ENCODE results near the gene CRIP1.

CRIP1 gene

GRCh38 chr14:105485739-105486162 is 935 bp upstream of the CRIP1 start:
- peak; percentile 37 for TF ChIP-seq CTCF (IDR thresholded peaks at IDR 0.05; ENCODE audit: insufficient read depth, missing control alignments)
- no peak for DNase-seq (ENCODE audit: insufficient read length, low spot score)
- FAIRE-seq: no peak

DNA sequence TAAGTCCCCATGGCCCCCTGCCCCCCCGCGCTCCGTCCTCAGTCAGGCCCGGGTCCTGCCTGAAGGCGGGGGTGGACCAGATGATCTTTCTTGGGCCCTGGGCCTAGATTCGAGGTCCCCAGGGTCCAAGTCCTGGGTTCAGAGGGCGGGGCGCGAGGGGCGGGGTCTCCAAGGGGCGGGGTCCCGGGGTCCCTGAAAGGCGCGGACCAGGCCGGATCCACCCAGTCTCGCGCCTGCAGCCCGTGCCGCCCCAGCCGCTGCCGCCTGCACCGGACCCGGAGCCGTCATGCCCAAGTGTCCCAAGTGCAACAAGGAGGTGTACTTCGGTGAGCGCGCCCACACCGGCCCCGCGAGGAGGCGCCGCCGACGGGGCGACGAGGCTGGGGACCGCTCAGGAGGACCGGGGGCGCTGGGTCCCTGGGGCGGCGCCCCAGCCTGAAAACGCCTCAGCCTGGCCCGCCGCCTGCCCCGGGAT is 325 bp downstream of the CRIP1 start:
- no peak for DNase-seq (ENCODE audit: insufficient read length, low spot score)
- no peak for TF ChIP-seq CTCF (IDR thresholded peaks at IDR 0.05; ENCODE audit: insufficient read depth, missing control alignments)

GRCh38 chr14:105487449-105487985 is 831 bp downstream of the CRIP1 start:
- FAIRE-seq (no peak), DNase-seq (ENCODE audit: insufficient read length, low spot score) (no peak)
- no peak for TF ChIP-seq CTCF (IDR thresholded peaks at IDR 0.05; ENCODE audit: insufficient read depth, missing control alignments)

More for the DNA sequence above, 325 bp downstream of the CRIP1 start:
- no peak for FAIRE-seq

DNA sequence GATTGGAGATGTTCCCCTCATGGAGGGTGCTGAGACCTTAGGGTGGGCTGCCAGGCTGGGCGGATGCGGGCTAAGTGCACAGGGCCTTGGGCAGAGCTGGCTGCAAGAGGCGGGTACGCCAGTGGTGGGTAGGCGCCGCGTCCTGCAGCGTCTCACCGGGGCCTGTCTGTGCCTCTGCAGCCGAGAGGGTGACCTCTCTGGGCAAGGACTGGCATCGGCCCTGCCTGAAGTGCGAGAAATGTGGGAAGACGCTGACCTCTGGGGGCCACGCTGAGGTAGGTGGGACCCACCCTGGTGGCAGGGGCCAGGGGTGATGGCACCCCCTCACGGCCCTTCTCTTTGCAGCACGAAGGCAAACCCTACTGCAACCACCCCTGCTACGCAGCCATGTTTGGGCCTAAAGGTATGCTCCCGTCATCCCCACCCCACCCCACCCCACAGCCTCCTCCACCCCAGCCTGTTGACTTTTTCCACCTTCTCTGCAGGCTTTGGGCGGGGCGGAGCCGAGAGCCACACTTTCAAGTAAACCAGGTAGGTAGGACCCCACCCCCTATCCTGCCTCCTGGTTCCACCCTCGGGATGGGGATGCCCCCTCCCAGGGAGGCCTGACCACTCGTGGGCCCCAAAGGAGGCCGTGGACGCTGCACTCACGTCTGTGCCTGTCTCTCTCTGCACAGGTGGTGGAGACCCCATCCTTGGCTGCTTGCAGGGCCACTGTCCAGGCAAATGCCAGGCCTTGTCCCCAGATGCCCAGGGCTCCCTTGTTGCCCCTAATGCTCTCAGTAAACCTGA is 1.5 kb downstream of the CRIP1 start:
- TF ChIP-seq CTCF (IDR thresholded peaks at IDR 0.05; ENCODE audit: insufficient read depth, missing control alignments): no peak
- no peak for FAIRE-seq
- DNase-seq (ENCODE audit: insufficient read length, low spot score): no peak

GRCh38 chr14:105488781-105489541 is 2.3 kb downstream of the CRIP1 start:
- TF ChIP-seq CTCF (IDR thresholded peaks at IDR 0.05; ENCODE audit: insufficient read depth, missing control alignments): no peak
- DNase-seq (ENCODE audit: insufficient read length, low spot score): no peak
- FAIRE-seq: no peak

GRCh38 chr14:105489542-105490266 is 3.0 kb downstream of the CRIP1 start:
- TF ChIP-seq CTCF (IDR thresholded peaks at IDR 0.05; ENCODE audit: insufficient read depth, missing control alignments): peak; percentile 55
- DNase-seq (ENCODE audit: insufficient read length, low spot score) (no peak), FAIRE-seq (no peak)

Data from D721Med (cell line).